Iris pigment epithelial cell (primary cell): ENCODE measurements around the gene NUMBL.
"Not testable (repeated sequence)": the region's sequence is repeated elsewhere in the genome, so short reads cannot be mapped to it uniquely, and the experiment has no call there.

ENCODE experiments used
- DNase-seq: peaks from one replicate; pipeline ENCODE4 v3.0.0-alpha.2; 2011; ENCODE audit warnings: low read depth

Gene NUMBL

GRCh38 chr19:40627486-40628279 is 62.8 kb downstream of the NUMBL start:
- no peak for DNase-seq

DNA sequence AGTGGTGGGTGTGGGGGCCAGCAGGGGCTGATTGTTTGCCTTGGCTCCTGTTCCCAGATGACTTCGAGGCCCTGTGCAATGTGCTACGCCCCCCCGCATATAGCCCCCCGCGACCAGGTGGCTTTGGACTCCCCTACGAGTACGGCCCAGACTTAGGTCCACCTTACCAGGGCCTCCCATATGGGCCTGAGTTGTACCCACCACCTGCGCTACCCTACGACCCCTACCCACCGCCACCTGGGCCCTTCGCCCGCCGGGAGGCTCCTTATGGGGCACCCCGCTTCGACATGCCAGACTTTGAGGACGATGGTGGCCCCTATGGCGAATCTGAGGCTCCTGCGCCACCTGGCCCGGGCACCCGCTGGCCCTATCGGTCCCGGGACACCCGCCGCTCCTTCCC is 63.5 kb downstream of the NUMBL start:
- DNase-seq = no peak

- no peak for DNase-seq
Measured at GRCh38 chr19:40625406-40626120, 64.9 kb downstream of the NUMBL start.

GRCh38 chr19:40624369-40625153 is 65.9 kb downstream of the NUMBL start:
- not testable (repeated sequence) for DNase-seq

GRCh38 chr19:40623403-40624251 is 66.8 kb downstream of the NUMBL start:
- no peak for DNase-seq

- DNase-seq = no peak
Measured at GRCh38 chr19:40622773-40623075, 67.7 kb downstream of the NUMBL start.

DNA sequence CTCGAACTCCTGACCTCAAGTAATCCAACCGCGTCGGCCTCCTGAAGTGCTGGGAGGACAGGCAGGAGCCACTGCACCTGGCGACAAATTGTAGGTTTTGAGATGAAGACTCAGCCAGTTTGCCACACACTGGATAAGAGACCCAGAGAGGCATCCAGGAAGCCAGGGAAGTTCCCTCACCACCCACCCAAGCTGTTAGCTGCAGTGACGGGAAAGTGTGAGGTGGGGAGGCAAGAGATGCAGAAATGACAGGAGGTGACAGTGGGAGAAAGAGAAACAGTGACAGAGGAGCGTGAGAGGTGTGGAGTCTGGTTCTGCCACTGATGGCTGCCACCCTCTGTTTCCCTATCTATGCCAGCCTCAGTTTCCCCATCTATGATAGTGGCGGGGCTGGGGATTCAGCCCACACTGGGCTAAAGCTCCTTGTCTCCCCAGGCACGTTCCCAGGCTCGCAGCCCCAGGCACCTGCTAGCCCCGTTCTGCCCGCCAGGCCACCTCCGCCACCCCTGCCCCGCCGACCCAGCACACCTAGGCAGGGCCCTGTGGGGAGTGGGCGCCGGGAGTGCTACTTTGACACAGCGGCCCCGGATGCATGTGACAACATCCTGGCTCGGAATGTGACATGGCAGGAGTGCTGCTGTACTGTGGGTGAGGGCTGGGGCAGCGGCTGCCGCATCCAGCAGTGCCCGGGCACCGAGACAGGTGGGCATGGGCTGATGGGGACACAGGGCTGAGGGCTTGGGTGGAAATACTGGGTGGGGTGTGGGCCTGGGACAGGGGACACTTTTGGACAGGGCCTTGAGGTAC is 68.3 kb downstream of the NUMBL start:
- no peak for DNase-seq

GRCh38 chr19:40621283-40621682 is 69.2 kb downstream of the NUMBL start:
- no peak for DNase-seq

GRCh38 chr19:40620161-40620485 is 70.3 kb downstream of the NUMBL start:
- no peak for DNase-seq

DNA sequence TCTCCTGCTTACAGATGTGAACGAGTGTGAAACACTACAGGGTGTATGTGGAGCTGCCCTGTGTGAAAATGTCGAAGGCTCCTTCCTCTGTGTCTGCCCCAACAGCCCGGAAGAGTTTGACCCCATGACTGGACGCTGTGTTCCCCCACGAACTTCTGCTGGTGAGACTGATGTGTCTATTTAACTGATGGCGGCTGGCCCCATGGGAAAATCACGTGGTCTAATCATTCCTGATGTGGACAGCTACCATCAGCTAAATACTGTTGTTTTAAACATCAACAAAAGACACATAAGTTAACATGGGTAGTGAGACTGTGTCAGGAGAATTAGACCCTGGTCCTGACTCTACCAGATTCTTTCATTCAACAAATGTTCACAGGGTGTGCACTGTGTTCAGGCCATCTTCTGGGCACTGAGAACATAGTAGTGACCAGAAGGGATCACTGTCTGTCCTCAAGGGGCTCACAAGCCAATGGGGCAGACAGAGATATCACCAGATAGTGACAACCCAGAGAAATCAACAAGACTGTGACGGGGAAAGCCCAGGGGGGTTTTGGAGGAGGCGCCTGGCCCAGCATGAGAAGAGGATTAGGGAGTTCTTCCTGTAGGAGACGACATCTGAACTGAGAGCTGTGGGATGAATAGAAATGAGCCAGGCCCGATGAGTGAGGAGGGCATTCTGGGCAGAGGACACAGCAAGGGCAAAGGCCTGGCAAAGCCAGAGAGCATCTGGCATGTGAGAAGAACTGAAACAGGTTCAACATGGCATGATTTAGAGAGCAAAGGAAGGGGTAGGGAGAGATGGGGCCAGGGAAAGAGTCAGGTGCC is 70.9 kb downstream of the NUMBL start:
- DNase-seq = no peak

DNA sequence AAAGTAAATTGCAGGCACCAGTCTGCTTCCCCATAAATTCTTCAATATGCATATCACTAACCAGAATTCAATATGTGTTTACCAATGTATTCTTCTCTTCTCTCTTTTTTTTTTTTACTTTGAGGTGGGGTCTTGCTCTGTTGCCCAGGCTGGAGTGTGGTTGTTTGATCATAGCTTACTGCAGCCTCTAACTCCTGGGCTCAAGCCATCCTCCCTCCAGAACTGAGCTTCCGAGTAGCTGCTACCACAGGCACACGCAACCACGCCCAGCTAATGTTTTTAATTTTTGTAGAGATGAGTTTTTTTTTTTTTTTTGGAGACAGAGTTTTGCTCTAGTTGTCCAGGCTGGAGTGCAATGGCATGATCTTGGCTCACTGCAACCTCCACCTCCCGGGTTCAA is 72.5 kb downstream of the NUMBL start:
- DNase-seq = no peak

GRCh38 chr19:40616941-40617340 is 73.5 kb downstream of the NUMBL start:
- DNase-seq = no peak

DNA sequence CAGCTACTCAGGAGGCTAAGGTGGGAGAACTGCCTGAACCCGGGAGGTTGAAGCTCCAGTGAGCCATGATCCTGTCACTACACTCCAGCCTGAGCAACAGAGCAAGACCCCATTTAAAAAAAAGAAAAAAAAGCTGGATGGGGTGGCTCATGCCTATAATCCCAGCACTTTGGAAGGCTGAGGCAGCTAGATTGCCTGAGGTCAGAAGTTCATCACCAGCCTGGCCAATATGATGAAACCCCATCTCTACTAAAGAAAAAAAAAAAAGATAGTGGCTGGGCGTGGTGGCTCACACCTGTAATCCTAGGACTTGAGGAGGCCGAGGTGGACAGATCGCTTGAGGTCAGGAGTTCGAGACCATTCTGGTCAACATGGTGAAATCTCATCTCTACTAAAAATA is 74.3 kb downstream of the NUMBL start:
- no peak for DNase-seq
